HepG2 (cell line): ENCODE measurements around the gene TOMM40L. TPM values are rescaled to one million over a fixed set of nuclear protein-coding genes. Genes with fewer than 3 reads are reported as not detected.
A peak's percentile ranks its signal among the peaks of the same experiment; 100 is the strongest.
"Not testable (repeated sequence)": the region's sequence is repeated elsewhere in the genome, so short reads cannot be mapped to it uniquely, and the experiment has no call there.

ENCODE experiments used
- ATAC-seq: fragments of 200-7000 bp; cut with Tn5 transposase; 3 replicates; pipeline ENCODE4 v1.9.1; 2020; ENCODE audit warnings: mild to moderate bottlenecking, moderate library complexity
- BruUV-seq: library from RNA; stranded (reverse); fragments of 400-500 nt; replicated peaks from 2 replicates; lab custom pipeline; 2021; lab: Mats Ljungman, UMichigan
- CTCF ChIA-PET: fragments of 300-600 bp; formaldehyde crosslinking; extraction: SDS; loops from one replicate; lab custom pipeline; 2021; ENCODE audit warnings: low total read pairs, inconsistent platforms, low intra/inter-chr PET ratio; lab: Yijun Ruan, JAX
- POLR2A ChIA-PET: fragments of 350-600 bp; sonication (Branson Sonifier 250); formaldehyde crosslinking; loops from one replicate; lab custom pipeline; 2020; ENCODE audit warnings: antibody characterized with exemption, inconsistent platforms; lab: Yijun Ruan, JAX
- DNase-seq: peaks from one replicate; pipeline ENCODE4 v3.0.0-alpha.2; 2015; ENCODE audit warnings: low spot score
- FAIRE-seq: peaks from 3 replicates; lab custom pipeline; 2011; peaks lifted over from hg19 to GRCh38; lab: Jason Lieb, UNC
- H2AFZ ChIP-seq: one replicate; pipeline ENCODE4 v1.6.1; 2011; ENCODE audit warnings: low read length, inconsistent platforms
- H3K27ac ChIP-seq: fragments of 300-600 bp; 3 replicates; pipeline ENCODE4 v1.8.0; 2011; ENCODE audit warnings: mixed run types, mild to moderate bottlenecking, mixed read lengths, low read length, inconsistent platforms; ENCODE audit not compliant: insufficient read depth; ENCODE audit errors: extremely low read length
- H3K27me3 ChIP-seq, 2 experiments: fragments of 200-600 bp in 1 of 2; 2 replicates in 1 of 2; 3 replicates in 1 of 2; pipeline versions ENCODE4 v1.6.0 to v1.8.0; 2011; ENCODE audit warnings: low read length in 2 of 2, mild to moderate bottlenecking in 2 of 2, moderate library complexity in 2 of 2, inconsistent platforms in 1 of 2; ENCODE audit not compliant: insufficient read depth in 2 of 2, control insufficient read depth in 1 of 2
- H3K36me3 ChIP-seq, 2 experiments: fragments of 200-600 bp in 1 of 2; replicated peaks in 1 of 2; 2 replicates in 1 of 2; 3 replicates in 1 of 2; pipeline versions ENCODE4 v1.5.1 to v1.8.0; 2011; ENCODE audit warnings: low read length in 2 of 2, inconsistent platforms in 1 of 2; ENCODE audit not compliant: insufficient read depth in 2 of 2, control insufficient read depth in 1 of 2
- H3K4me1 ChIP-seq: 2 replicates; pipeline ENCODE4 v1.5.1; 2012; ENCODE audit warnings: low read length, inconsistent platforms; ENCODE audit not compliant: insufficient read depth
- H3K4me2 ChIP-seq: 2 replicates; pipeline ENCODE4 v1.6.0; 2011; ENCODE audit warnings: low read depth, low read length, inconsistent platforms
- H3K4me3 ChIP-seq, 3 experiments: fragments of 200-600 bp in 1 of 3; sonication (generic), shearing (Covaris generic) in 1 of 3; replicated peaks in 1 of 3; 2 replicates each; pipeline ENCODE4 v1.5.1; 2011 to 2016; ENCODE audit warnings: low read length in 3 of 3, inconsistent platforms in 2 of 3, low read depth in 2 of 3, mild to moderate bottlenecking in 2 of 3, control low read depth in 1 of 3, mixed read lengths in 1 of 3; ENCODE audit not compliant: insufficient read depth in 1 of 3
- H3K79me2 ChIP-seq: one replicate; pipeline ENCODE4 v1.6.1; 2011; ENCODE audit warnings: low read length, inconsistent platforms; ENCODE audit not compliant: insufficient read depth
- H3K9ac ChIP-seq: 2 replicates; pipeline ENCODE4 v1.6.0; 2011; ENCODE audit warnings: mild to moderate bottlenecking, low read depth, low read length, inconsistent platforms; ENCODE audit not compliant: insufficient read depth
- H3K9me3 ChIP-seq: 2 replicates; pipeline ENCODE4 v1.5.1; 2012; ENCODE audit warnings: mild to moderate bottlenecking, low read length
- H4K20me1 ChIP-seq: 2 replicates; pipeline ENCODE4 v1.6.0; 2011; ENCODE audit warnings: inconsistent platforms, mild to moderate bottlenecking, low read length, moderate library complexity; ENCODE audit not compliant: insufficient read depth
- ARID5B ChIP-seq: IDR thresholded peaks from 2 replicates; pipeline ENCODE4 v1.4.0; 2020; ENCODE audit warnings: mild to moderate bottlenecking, missing genetic modification reagents
- ATF4 ChIP-seq, 2 experiments: fragments of 450-650 bp in 1 of 2; sonication (generic) in 1 of 2; formaldehyde crosslinking; IDR thresholded peaks; 2 replicates each; pipeline versions ENCODE4 v1.5.0 to v1.8.0; 2020 to 2022; ENCODE audit warnings: mild to moderate bottlenecking in 1 of 2, missing genetic modification reagents in 1 of 2
- CEBPB ChIP-seq: IDR thresholded peaks from 2 replicates; pipeline ENCODE4 v1.6.1; 2011; ENCODE audit warnings: low read depth, low read length, improper control_type of control experiment, borderline replicate concordance
- FOSL2 ChIP-seq: sonication (generic); formaldehyde crosslinking; IDR thresholded peaks from 2 replicates; pipeline ENCODE4 v1.4.0; 2020; ENCODE audit warnings: missing genetic modification reagents
- GATAD2A ChIP-seq: IDR thresholded peaks from 2 replicates; pipeline ENCODE4 v1.6.1; 2016
- HNF4A ChIP-seq: sonication (generic); formaldehyde crosslinking; IDR thresholded peaks from 2 replicates; pipeline ENCODE4 v1.4.0; 2020; ENCODE audit warnings: missing genetic modification reagents
- HNF4G ChIP-seq, 2 experiments: sonication (generic) in 1 of 2; formaldehyde crosslinking in 1 of 2; IDR thresholded peaks; 2 replicates each; pipeline versions ENCODE4 v1.4.0 to v1.6.1; 2011 to 2020; ENCODE audit warnings: borderline replicate concordance in 2 of 2, low read depth in 2 of 2, mild to moderate bottlenecking in 2 of 2, low read length in 1 of 2, missing genetic modification reagents in 1 of 2, moderate library complexity in 1 of 2
- NCOR1 ChIP-seq: fragments of 200-600 bp; sonication (generic); IDR thresholded peaks from 2 replicates; pipeline ENCODE4 v1.7.0; 2017; ENCODE audit warnings: antibody characterized with exemption, low read length, borderline replicate concordance
- NR2F1 ChIP-seq, 2 experiments: fragments of 450-650 bp in 1 of 2; formaldehyde crosslinking in 1 of 2; IDR thresholded peaks; 2 replicates each; pipeline versions ENCODE4 v1.5.0 to v1.6.1; 2016 to 2020; ENCODE audit warnings: mild to moderate bottlenecking in 1 of 2, missing compliant biosample characterization in 1 of 2, missing genetic modification reagents in 1 of 2, moderate library complexity in 1 of 2
- NR2F6 ChIP-seq, 2 experiments: IDR thresholded peaks; 2 replicates each; pipeline ENCODE4 v1.6.1; 2016; ENCODE audit warnings: antibody characterized with exemption in 1 of 2, mild to moderate bottlenecking in 1 of 2
- RARA ChIP-seq: IDR thresholded peaks from 2 replicates; pipeline ENCODE4 v1.6.1; 2016; ENCODE audit warnings: missing genetic modification reagents, missing compliant biosample characterization
- RXRB ChIP-seq: IDR thresholded peaks from 2 replicates; pipeline ENCODE4 v1.6.1; 2016; ENCODE audit warnings: borderline replicate concordance, missing genetic modification reagents, missing compliant biosample characterization
- SKI ChIP-seq: fragments of 450-650 bp; IDR thresholded peaks from one replicate; pipeline ENCODE4 v1.6.1; 2018; ENCODE audit warnings: mild to moderate bottlenecking; ENCODE audit not compliant: partially characterized antibody
- SOX6 ChIP-seq, 2 experiments: fragments of 450-650 bp in 1 of 2; sonication (generic) in 1 of 2; formaldehyde crosslinking in 1 of 2; IDR thresholded peaks; 2 replicates each; pipeline versions ENCODE4 v1.4.0 to v1.6.1; 2017 to 2020; ENCODE audit warnings: antibody characterized with exemption in 1 of 2, mild to moderate bottlenecking in 1 of 2, missing genetic modification reagents in 1 of 2
- TCF7 ChIP-seq: sonication (generic); IDR thresholded peaks from 2 replicates; pipeline ENCODE4 v1.6.1; 2016; ENCODE audit warnings: antibody characterized with exemption, low read depth
- THRA ChIP-seq: sonication (generic); formaldehyde crosslinking; IDR thresholded peaks from 2 replicates; pipeline ENCODE4 v1.4.0; 2020; ENCODE audit warnings: missing genetic modification reagents, borderline replicate concordance
- TRIM24 ChIP-seq: sonication (generic); formaldehyde crosslinking; IDR thresholded peaks from 2 replicates; pipeline ENCODE4 v1.8.0; 2022; ENCODE audit warnings: mild to moderate bottlenecking, missing genetic modification reagents
- ZMYM4 ChIP-seq: sonication (generic); formaldehyde crosslinking; IDR thresholded peaks from 2 replicates; pipeline ENCODE4 v1.8.1; 2023; ENCODE audit warnings: mild to moderate bottlenecking, missing genetic modification reagents
- WGBS: methylation state at CpG from one replicate; pipeline ENCODE4 v1.1.6; 2017; ENCODE audit warnings: low lambda C conversion rate; 5-methylcytosine and 5-hydroxymethylcytosine counted together
- in situ Hi-C: cut with HindIII; loops from 2 replicates; pipeline ENCODE4 v1.10.0; 2017; ENCODE audit warnings: low pct_unique_long_range_greater_than_20kb; ENCODE audit not compliant: extremely low pct_ligation_motif_present
- intact Hi-C: fragments of 100-400 bp; cut with micrococcal nuclease; formaldehyde crosslinking; loops from one replicate; pipeline ENCODE4 v1.10.0; 2022; ENCODE audit not compliant: unreplicated experiment
- polyA plus RNA-seq, 8 experiments: library from polyadenylated mRNA; depleted of rRNA in 3 of 8; stranded (reverse) in 7 of 8; unstranded in 1 of 8; fragments of >200 nt; fragmentation: Illumina TruSeq in 4 of 8; extraction: Trizol in 4 of 8; gene quantifications; 2 replicates each; pipeline versions ENCODE4 v1.2.1 to v1.2.3, GENCODE V29; 2011 to 2016; ENCODE audit warnings: low read depth in 4 of 8, missing spikeins in 1 of 8, mixed read lengths in 1 of 8; ENCODE audit not compliant: insufficient read depth in 1 of 8
- total RNA-seq, 5 experiments: library from RNA; depleted of rRNA; stranded (reverse); fragments of >200 nt; fragmentation: Illumina TruSeq; extraction: Trizol; gene quantifications; 2 replicates each; pipeline ENCODE4 v1.2.3, GENCODE V29; 2016; ENCODE audit warnings: low read depth in 1 of 5

The TOMM40L gene
- total and polyA plus RNA-seq, 2 of the 13 experiments (the other 11 are each of a cell fraction or from before 2014, with no cell fraction given) = 14.1 to 26.2 TPM

- DNase-seq; H3K9ac ChIP-seq; in situ Hi-C loops; ATAC-seq; H3K36me3 ChIP-seq; H2AFZ ChIP-seq; H4K20me1 ChIP-seq; intact Hi-C loops; H3K79me2 ChIP-seq; POLR2A ChIA-PET; CTCF ChIA-PET; H3K27ac ChIP-seq; H3K4me3 ChIP-seq; BruUV-seq; TF ChIP-seq NR2F6 (IDR thresholded peaks at IDR 0.05); SOX6 (IDR thresholded peaks at IDR 0.05); HNF4G (CRISPR knock-in tag; IDR thresholded peaks at IDR 0.05; ENCODE audit: borderline replicate concordance, low read depth): not testable (repeated sequence)
- 0% methylated on average over 5 of the region's 5 CpGs for whole genome bisulfite sequencing
- Histone ChIP-seq H3K4me2 (peak overlapping the region; percentile 47), H3K4me1 (peaks cover 52% of the 10 kb centered on the region), H3K27me3 (peaks cover 0 to 16% of the 10 kb centered on the region in 2 experiments; a peak in 3 of 5 replicates), H3K9me3 (peaks cover 11% of the 10 kb centered on the region)
- FAIRE-seq = peak; percentile 15
- peak; percentile 40; the same call in 1 of the 2 replicates for TF ChIP-seq NCOR1
- peak; percentile 68 for TF ChIP-seq HNF4A
- peak; percentile 56; the same call in 1 of the 2 replicates for TF ChIP-seq THRA
- TF ChIP-seq SKI = peak; percentile 52
- TF ChIP-seq CEBPB = peak; percentile 70
- peak; percentile 41; the same call in 1 of the 2 replicates for TF ChIP-seq ARID5B (CRISPR knock-in tag)
- TF ChIP-seq FOSL2 (CRISPR knock-in tag) = 0 out of 2 replicates have a peak, but pooled peaks have one; percentile 16
- peak; percentile 36; the same call in 1 of the 2 replicates for TF ChIP-seq ZMYM4 (CRISPR knock-in tag)
- peak; percentile 26; the same call in 1 of the 2 replicates for TF ChIP-seq NR2F6 (CRISPR knock-in tag; IDR thresholded peaks at IDR 0.05)
- TF ChIP-seq ATF4 (CRISPR knock-in tag; IDR thresholded peaks at IDR 0.05) = peak in 1 of 2 experiments; percentile 63; a peak in 2 of 4 replicates
- TF ChIP-seq GATAD2A (CRISPR knock-in tag) = peak; percentile 76
- TF ChIP-seq TRIM24 (CRISPR knock-in tag) = 0 out of 2 replicates have a peak, but pooled peaks have one; percentile 52
- 0 out of 2 replicates have a peak, but pooled peaks have one; percentile 27 for TF ChIP-seq SOX6 (CRISPR knock-in tag; IDR thresholded peaks at IDR 0.05)
- peak; percentile 63 for TF ChIP-seq RXRB (CRISPR knock-in tag)
- 0 out of 2 replicates have a peak, but pooled peaks have one; percentile 22 for TF ChIP-seq HNF4G (IDR thresholded peaks at IDR 0.05; ENCODE audit: borderline replicate concordance, low read depth, low read length)
- 0 out of 2 replicates have a peak, but pooled peaks have one; percentile 17 for TF ChIP-seq TCF7
- peak; percentile 89 for TF ChIP-seq RARA (CRISPR knock-in tag)
- 0 out of 4 replicates have a peak, but pooled peaks of 1 of the 2 experiments have one; percentile 25 for TF ChIP-seq NR2F1 (CRISPR knock-in tag; IDR thresholded peaks at IDR 0.05)
Observed at GRCh38 chr1:161255302-161255701, 29.4 kb downstream of the TOMM40L start.
